K562 (cell line): Measurements from ENCODE around the gene IRS1. TPM values are rescaled to one million over a fixed set of nuclear protein-coding genes. Genes with fewer than 3 reads are reported as not detected.
A peak's percentile ranks its signal among the peaks of the same experiment; 100 is the strongest.

Experiments
- BCLAF1 ChIP-seq, 2 experiments: fragments of 450-650 bp in 1 of 2; IDR thresholded peaks; 2 replicates each; pipeline ENCODE4 v1.6.1; 2011 to 2017; ENCODE audit warnings: low read depth in 2 of 2, antibody characterized with exemption in 1 of 2, borderline replicate concordance in 1 of 2, low read length in 1 of 2, mild to moderate bottlenecking in 1 of 2, mixed read lengths in 1 of 2; ENCODE audit not compliant: control insufficient read depth in 1 of 2
- CXXC5 ChIP-seq: fragments of 250-450 bp; sonication (Bioruptor Pico); IDR thresholded peaks from 2 replicates; pipeline ENCODE4 v1.8.0; 2022; ENCODE audit warnings: inconsistent platforms, mild to moderate bottlenecking, moderate library complexity
- DIDO1 ChIP-seq: fragments of 450-650 bp; IDR thresholded peaks from 2 replicates; pipeline ENCODE4 v1.6.1; 2016; ENCODE audit warnings: low read depth, missing biosample characterization, missing genetic modification characterization
- ESRRB ChIP-seq: fragments of 250-450 bp; sonication (Bioruptor Pico); IDR thresholded peaks from 2 replicates; pipeline ENCODE4 v1.5.0; 2020; ENCODE audit warnings: mild to moderate bottlenecking, moderate library complexity, borderline replicate concordance
- ETV6 ChIP-seq, 3 experiments: fragments of 150-350 bp in 1 of 3; sonication (generic) in 1 of 3; formaldehyde crosslinking in 1 of 3; IDR thresholded peaks; 2 replicates each; pipeline versions ENCODE4 v1.6.1 to v1.8.0; 2014 to 2022; ENCODE audit warnings: borderline replicate concordance in 2 of 3, low read depth in 2 of 3, antibody characterized with exemption in 1 of 3, low read length in 1 of 3, mild to moderate bottlenecking in 1 of 3, missing genetic modification reagents in 1 of 3
- FOXO4 ChIP-seq: fragments of 450-650 bp; formaldehyde crosslinking; IDR thresholded peaks from 2 replicates; pipeline ENCODE4 v1.4.0; 2020; ENCODE audit warnings: mild to moderate bottlenecking, moderate library complexity
- NONO ChIP-seq, 2 experiments: fragments of 200-400 bp in 1 of 2; fragments of 450-650 bp in 1 of 2; formaldehyde crosslinking in 1 of 2; IDR thresholded peaks; 2 replicates each; pipeline ENCODE4 v1.6.1; 2017; ENCODE audit warnings: low read depth in 2 of 2, mild to moderate bottlenecking in 2 of 2, moderate library complexity in 2 of 2, low read length in 1 of 2
- PATZ1 ChIP-seq: fragments of 250-450 bp; sonication (Bioruptor Pico); IDR thresholded peaks from 2 replicates; pipeline ENCODE4 v1.5.0; 2020; ENCODE audit warnings: mild to moderate bottlenecking, borderline replicate concordance
- SIN3A ChIP-seq, 2 experiments: fragments of 150-350 bp in 1 of 2; IDR thresholded peaks; 2 replicates each; pipeline ENCODE4 v1.6.1; 2011 to 2016; ENCODE audit warnings: borderline replicate concordance in 2 of 2, low read depth in 2 of 2, low read length in 2 of 2, mild to moderate bottlenecking in 2 of 2, moderate library complexity in 2 of 2; ENCODE audit not compliant: control insufficient read depth in 1 of 2
- SRSF9 ChIP-seq: fragments of 200-400 bp; formaldehyde crosslinking; IDR thresholded peaks from 2 replicates; pipeline ENCODE4 v1.6.1; 2017; ENCODE audit warnings: low read depth, low read length, borderline replicate concordance
- ZBTB43 ChIP-seq: sonication (generic); formaldehyde crosslinking; IDR thresholded peaks from 2 replicates; pipeline ENCODE4 v1.8.0; 2023; ENCODE audit warnings: mild to moderate bottlenecking, missing genetic modification reagents
- ZNF12 ChIP-seq: sonication (generic); formaldehyde crosslinking; IDR thresholded peaks from 2 replicates; pipeline ENCODE4 v1.4.0; 2020; ENCODE audit warnings: mild to moderate bottlenecking, missing genetic modification reagents
- ZNF740 ChIP-seq, 3 experiments: fragments of 200-800 bp in 1 of 3; sonication (Bioruptor generic) in 1 of 3; sonication (generic) in 1 of 3; formaldehyde crosslinking in 1 of 3; IDR thresholded peaks; 2 replicates each; pipeline versions ENCODE4 v1.6.1 to v1.8.0; 2016 to 2022; ENCODE audit warnings: mild to moderate bottlenecking in 2 of 3, missing compliant biosample characterization in 2 of 3, missing genetic modification characterization in 2 of 3, missing genetic modification reagents in 1 of 3
- ZNF830 ChIP-seq: fragments of 250-450 bp; sonication (Bioruptor Pico); IDR thresholded peaks from 2 replicates; pipeline ENCODE4 v1.5.0; 2021; ENCODE audit warnings: mild to moderate bottlenecking
- polyA plus RNA-seq, 8 experiments: library from polyadenylated mRNA; depleted of rRNA in 4 of 8; stranded (reverse) in 5 of 8; unstranded in 3 of 8; fragments of >200 nt; fragmentation: Nextera tagmentation in 2 of 8; fragmentation: Illumina TruSeq in 1 of 8; extraction: Ambion mirVana in 2 of 8; extraction: Trizol in 1 of 8; gene quantifications; 2 replicates each; pipeline versions ENCODE4 v1.2.1 to v1.2.3, GENCODE V29; 2011 to 2014; ENCODE audit warnings: inconsistent platforms in 1 of 8, missing spikeins in 1 of 8
- total RNA-seq, 7 experiments: library from RNA; depleted of rRNA in 6 of 7; stranded (reverse); fragments of >200 nt in 6 of 7; fragmentation: Illumina TruSeq in 2 of 7; extraction: Trizol in 2 of 7; gene quantifications; 2 replicates each; pipeline versions ENCODE4 v1.2.1 to v1.2.3, GENCODE V29; 2011 to 2021; ENCODE audit warnings: low replicate concordance in 1 of 7

IRS1 gene
- total and polyA plus RNA-seq, 9 of the 15 experiments (the other 6 are each of a cell fraction or from before 2014, with no cell fraction given): under 0.01 to 0.31 (median 0.08) TPM; not detected in 1

- TF ChIP-seq CXXC5 (CRISPR knock-in tag) (peak; percentile 96), ZBTB43 (CRISPR knock-in tag) (0 out of 2 replicates have a peak, but pooled peaks have one; percentile 24), ETV6 (IDR thresholded peaks at IDR 0.05; ENCODE audit: borderline replicate concordance in 1 of 2, low read depth in 2 of 2, low read length in 1 of 2) (no peak; a peak in 1 of 4 replicates), ETV6 (CRISPR knock-in tag; IDR thresholded peaks at IDR 0.05; ENCODE audit: borderline replicate concordance) (peak; percentile 88; the same call in 1 of the 2 replicates), PATZ1 (no peak), BCLAF1 (IDR thresholded peaks at IDR 0.05; ENCODE audit: borderline replicate concordance in 1 of 2, control insufficient read depth in 1 of 2, low read depth in 2 of 2, low read length in 1 of 2) (no peak), ESRRB (CRISPR knock-in tag) (no peak), FOXO4 (no peak), SRSF9 (no peak), DIDO1 (tag) (no peak), SIN3A (IDR thresholded peaks at IDR 0.05; ENCODE audit: borderline replicate concordance in 2 of 2, control insufficient read depth in 1 of 2, low read depth in 2 of 2, low read length in 2 of 2) (peak; percentile 47 to 53; a peak in 2 of 4 replicates), NONO (IDR thresholded peaks at IDR 0.05; ENCODE audit: low read depth in 2 of 2, low read length in 1 of 2) (peak in 1 of 2 experiments; percentile 52; a peak in 1 of 4 replicates), ZNF830 (CRISPR knock-in tag) (no peak), ZNF740 (CRISPR knock-in tag; IDR thresholded peaks at IDR 0.05) (0 out of 2 replicates have a peak, but pooled peaks have one; percentile 23), ZNF740 (tag; IDR thresholded peaks at IDR 0.05) (no peak), ZNF12 (CRISPR knock-in tag) (no peak)
These were observed 36.4 kb upstream of the IRS1 start, which contains the start of gene RHBDD1 (continued) for GRCh38 chr2:226835796-226836547.
